Subcutaneous abdominal adipose tissue (tissue), 5 donors: ENCODE results near the gene SCN5A.

ENCODE experiments used
- H3K27ac ChIP-seq: one replicate; pipeline ENCODE4 v1.7.0; 2013; ENCODE audit warnings: low read depth, mild to moderate bottlenecking, inconsistent platforms, low read length, moderate library complexity
- H3K27me3 ChIP-seq, 5 donors: one replicate each; pipeline ENCODE4 v1.7.0; 2013; ENCODE audit warnings: low read length in 5 of 5, inconsistent platforms in 1 of 5; ENCODE audit not compliant: control insufficient read depth in 5 of 5, insufficient read depth in 4 of 5
- H3K36me3 ChIP-seq, 5 donors: one replicate each; pipeline ENCODE4 v1.7.0; 2013; ENCODE audit warnings: low read length in 5 of 5; ENCODE audit not compliant: control insufficient read depth in 5 of 5, insufficient read depth in 5 of 5
- H3K4me1 ChIP-seq, 5 donors: one replicate each; pipeline ENCODE4 v1.7.0; 2013; ENCODE audit warnings: low read length in 5 of 5, mild to moderate bottlenecking in 3 of 5, moderate library complexity in 1 of 5; ENCODE audit not compliant: control insufficient read depth in 5 of 5, insufficient read depth in 5 of 5
- H3K4me3 ChIP-seq, 5 donors: one replicate each; pipeline ENCODE4 v1.7.0; 2013; ENCODE audit warnings: low read length in 5 of 5, low read depth in 1 of 5
- H3K9ac ChIP-seq, 5 donors: one replicate each; pipeline ENCODE4 v1.7.0; 2013; ENCODE audit warnings: low read length in 5 of 5, mild to moderate bottlenecking in 4 of 5, moderate library complexity in 3 of 5
- H3K9me3 ChIP-seq, 5 donors: one replicate each; pipeline ENCODE4 v1.7.0; 2013; ENCODE audit warnings: low read length in 5 of 5; ENCODE audit not compliant: control insufficient read depth in 5 of 5
- donor health status: healthy.
- donor health status: healthy.
- donor health status: healthy.
- donor health status: healthy.
- donor health status: healthy.

The SCN5A gene

DNA sequence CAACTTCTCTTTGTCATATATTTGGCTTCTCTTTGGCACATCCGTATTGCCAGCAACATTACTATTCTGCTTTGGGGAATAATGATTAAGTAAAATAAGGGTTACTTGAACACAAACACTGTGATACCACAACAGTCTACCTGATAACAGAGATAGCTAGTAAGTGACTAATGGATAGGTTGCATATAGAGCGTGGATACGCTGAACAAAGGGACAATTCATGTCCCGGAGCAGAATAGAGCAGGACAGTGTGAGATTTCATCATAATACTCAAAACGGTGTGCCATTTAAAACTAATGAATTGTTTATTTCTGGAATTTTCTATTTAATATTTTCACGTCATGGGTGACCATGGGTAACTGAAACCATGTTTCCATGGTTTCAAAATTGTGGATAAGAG is 54.1 kb downstream of the SCN5A start:
- Histone ChIP-seq H3K36me3 (no peaks in the 10 kb centered on the region), H3K27ac (no peak overlapping the region), H3K9ac (no peak overlapping the region), H3K4me1 (no peaks in the 10 kb centered on the region), H3K4me3 (no peak overlapping the region), H3K9me3 (no peaks in the 10 kb centered on the region), H3K27me3 (peaks cover 0 to 3% (median 0%) of the 10 kb centered on the region in 5 donors)

DNA sequence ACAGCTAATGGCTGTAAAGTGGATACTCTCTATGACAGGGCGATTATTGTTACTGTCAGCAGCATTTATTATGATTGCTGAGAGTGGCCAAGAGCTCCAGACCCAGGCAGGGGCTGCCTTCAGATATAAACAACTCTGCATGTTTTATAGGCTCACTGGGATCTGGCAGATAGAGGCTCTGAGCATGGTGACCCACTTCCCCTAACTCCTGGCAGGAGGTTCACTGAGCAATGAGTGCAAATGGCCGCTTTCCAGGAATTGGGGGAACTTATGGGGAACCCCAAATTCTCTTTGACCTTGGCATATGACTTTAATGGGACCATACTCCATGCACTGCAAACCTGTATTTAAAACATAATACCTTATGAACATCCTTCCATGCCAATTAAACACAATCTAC is 59.0 kb downstream of the SCN5A start:
- no peak overlapping the region for H3K9ac ChIP-seq
- no peaks in the 10 kb centered on the region for H3K9me3 ChIP-seq
- H3K4me1 ChIP-seq = no peaks in the 10 kb centered on the region
- no peak overlapping the region for H3K27ac ChIP-seq
- no peaks in the 10 kb centered on the region for H3K36me3 ChIP-seq
- peaks cover 0 to 4% (median 0%) of the 10 kb centered on the region in 5 donors for H3K27me3 ChIP-seq
- no peak overlapping the region for H3K4me3 ChIP-seq

DNA sequence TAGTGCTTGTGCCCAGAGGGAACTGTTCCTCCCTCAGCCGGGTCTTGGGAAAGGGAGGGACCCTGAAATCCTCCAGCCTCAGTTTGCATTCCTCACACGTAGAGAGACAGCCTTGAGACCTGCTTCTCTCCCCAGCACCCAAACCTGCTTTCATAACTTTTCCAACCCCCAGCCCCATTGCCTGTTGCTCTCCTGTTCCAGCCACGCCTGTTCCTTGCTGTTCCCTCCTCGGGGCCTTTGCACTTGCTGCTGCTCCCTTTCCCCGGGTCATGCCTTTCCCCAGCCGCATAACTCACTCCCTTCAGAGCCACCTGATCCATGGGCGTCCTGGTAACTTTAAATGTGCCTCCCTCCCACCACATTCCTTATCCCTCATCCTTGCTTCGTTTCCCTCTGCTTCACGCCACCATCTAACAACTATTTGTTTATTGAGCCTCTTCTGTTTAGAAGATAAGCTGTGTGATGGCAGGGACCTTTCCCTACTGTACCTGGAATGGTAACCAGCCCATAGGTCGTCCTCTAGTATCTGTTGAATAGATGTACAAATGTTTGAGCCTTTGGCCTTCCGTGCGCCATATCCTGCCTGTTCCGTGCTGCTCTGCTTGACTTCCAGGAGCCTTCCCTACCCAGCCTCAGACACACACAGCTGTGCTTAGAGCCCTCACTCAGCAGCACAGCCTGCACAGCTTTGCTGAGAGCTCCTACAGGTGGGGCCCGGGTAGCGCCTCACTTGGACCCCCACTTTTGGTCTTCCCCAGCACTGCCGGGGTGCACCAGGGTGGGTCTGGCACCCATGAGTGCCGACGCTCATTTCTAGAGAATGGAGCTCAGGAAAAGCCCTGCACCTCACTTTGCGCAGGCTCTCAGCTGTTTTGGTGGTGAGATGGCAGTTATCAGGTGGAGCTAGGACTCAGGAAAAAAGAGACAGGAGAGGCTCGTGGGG is 60.2 kb downstream of the SCN5A start:
- H3K27me3 ChIP-seq = peaks cover 0 to 4% (median 0%) of the 10 kb centered on the region in 5 donors

DNA sequence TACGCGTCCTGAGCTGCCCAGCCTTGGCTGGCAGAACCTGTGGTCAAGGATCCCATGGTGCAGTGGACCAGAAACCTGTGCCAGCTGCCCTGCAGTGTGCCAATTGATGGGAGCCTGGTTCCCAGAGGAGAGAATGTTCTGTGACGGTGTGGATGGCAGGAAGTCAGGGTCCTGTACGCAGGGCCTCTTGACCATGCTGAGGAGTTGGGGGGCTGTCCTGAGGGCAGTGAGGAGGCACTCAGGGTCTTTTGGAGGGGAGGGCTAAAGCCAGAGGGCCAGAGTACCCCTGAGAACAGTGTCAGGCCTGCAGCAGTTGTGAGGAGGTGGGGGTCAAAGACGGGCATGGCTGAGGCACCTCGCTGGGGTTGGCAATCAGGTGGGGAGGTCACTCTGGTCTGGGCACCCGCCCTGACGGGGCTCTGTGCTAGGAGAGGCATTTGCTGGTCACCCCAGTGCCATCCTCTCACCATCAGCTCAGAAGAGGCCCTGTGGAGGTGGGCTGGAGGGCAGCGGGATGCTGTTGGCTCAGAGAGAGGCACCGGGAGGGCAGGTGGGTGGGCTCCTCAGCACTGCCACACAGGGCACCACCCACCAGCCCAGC is 61.0 kb downstream of the SCN5A start:
- H3K27ac ChIP-seq = no peak overlapping the region
- no peaks in the 10 kb centered on the region for H3K4me1 ChIP-seq

More for the DNA sequence above, 60.2 kb downstream of the SCN5A start:
- Histone ChIP-seq H3K36me3 (no peaks in the 10 kb centered on the region), H3K4me3 (no peak overlapping the region), H3K4me1 (no peaks in the 10 kb centered on the region), H3K27ac (no peak overlapping the region), H3K9me3 (no peaks in the 10 kb centered on the region), H3K9ac (no peak overlapping the region)

DNA sequence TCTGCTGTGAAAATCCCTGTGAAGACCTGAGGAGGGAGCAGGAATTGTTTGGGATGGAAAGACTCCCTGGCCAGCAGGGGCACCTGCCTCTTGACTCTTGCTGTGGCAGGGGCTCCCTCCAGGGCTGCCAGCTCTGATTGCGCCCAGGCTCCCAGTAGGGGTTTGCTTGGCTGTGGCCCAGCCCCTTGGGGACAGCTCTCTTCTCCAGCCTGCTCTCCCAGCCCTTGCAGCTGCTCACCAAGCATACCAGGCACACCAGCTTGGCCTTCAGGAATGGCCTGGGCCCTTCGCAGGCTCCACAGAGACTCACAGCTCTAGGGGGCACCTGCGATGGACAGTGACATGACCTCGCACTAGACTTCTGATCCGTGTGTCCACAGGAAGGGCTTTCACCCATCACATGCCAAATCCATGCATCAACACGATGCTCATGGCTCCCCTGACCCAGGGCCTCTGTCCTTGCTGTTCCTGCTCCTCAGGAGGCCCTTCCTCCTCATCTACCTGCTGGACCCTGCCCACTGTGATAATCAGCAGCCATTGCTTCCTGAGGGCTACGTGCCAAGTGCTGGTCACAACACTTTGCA is 61.8 kb downstream of the SCN5A start:
- H3K4me1 ChIP-seq = no peaks in the 10 kb centered on the region
- no peak overlapping the region for H3K9ac ChIP-seq
- H3K27ac ChIP-seq = no peak overlapping the region

More for the DNA sequence above, 61.0 kb downstream of the SCN5A start:
- Histone ChIP-seq H3K9me3 (no peaks in the 10 kb centered on the region), H3K9ac (no peak overlapping the region), H3K36me3 (no peaks in the 10 kb centered on the region), H3K4me3 (no peak overlapping the region), H3K27me3 (peaks cover 0 to 4% (median 0%) of the 10 kb centered on the region in 5 donors)

DNA sequence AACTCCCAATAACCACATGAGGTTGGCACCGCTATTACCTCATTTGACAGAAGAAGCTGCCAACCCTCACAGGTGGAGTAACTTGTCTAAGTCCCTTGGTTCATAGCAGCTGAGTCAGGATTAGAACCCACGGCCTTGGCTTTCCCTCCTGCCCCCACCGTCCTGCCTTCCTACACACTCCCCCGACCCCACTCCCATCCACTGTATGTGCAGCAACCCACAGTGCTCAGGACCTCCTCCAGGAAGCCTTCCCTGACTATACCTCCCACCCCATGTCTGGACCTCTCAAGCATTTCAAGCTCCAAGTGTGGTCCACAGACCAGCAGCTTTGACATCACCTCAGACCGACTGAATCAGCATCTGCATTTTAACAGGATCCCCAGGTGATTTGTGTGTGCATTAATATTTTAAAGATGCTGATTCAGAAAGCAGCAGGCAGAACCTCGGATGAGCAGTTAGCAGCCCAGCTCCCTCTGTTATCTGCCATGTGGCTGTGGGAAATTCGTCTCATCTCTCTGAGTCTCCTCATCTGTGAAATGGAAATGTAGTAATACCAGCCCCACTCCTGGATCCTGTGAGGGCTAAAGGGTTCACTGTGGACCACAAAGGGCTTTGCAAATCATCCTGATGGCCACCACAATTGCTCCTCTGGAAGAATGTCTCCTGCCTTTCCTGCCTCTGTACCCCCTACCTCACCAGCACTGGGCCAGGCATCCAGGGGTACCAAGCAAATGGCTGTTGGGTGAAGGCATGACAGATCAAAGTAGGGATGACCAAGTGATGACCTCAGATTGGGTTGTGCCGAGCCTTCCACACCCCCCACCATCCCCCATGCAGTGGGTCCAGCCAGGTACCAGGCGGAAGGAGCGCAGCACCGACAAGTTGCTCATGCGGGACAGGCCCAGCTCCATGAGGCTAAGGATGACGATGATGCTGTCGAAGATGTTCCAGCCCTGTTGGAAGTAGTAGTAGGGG is 62.7 kb downstream of the SCN5A start:
- H3K4me1 ChIP-seq = no peaks in the 10 kb centered on the region
- no peak overlapping the region for H3K9ac ChIP-seq
- no peaks in the 10 kb centered on the region for H3K9me3 ChIP-seq
- H3K27me3 ChIP-seq = peaks cover 0 to 4% (median 0%) of the 10 kb centered on the region in 5 donors
- H3K4me3 ChIP-seq = no peak overlapping the region
- H3K36me3 ChIP-seq = no peaks in the 10 kb centered on the region
- no peak overlapping the region for H3K27ac ChIP-seq

More for the DNA sequence above, 61.8 kb downstream of the SCN5A start:
- Histone ChIP-seq H3K4me3 (no peak overlapping the region), H3K9me3 (no peaks in the 10 kb centered on the region), H3K27me3 (peaks cover 0 to 4% (median 0%) of the 10 kb centered on the region in 5 donors), H3K36me3 (no peaks in the 10 kb centered on the region)

DNA sequence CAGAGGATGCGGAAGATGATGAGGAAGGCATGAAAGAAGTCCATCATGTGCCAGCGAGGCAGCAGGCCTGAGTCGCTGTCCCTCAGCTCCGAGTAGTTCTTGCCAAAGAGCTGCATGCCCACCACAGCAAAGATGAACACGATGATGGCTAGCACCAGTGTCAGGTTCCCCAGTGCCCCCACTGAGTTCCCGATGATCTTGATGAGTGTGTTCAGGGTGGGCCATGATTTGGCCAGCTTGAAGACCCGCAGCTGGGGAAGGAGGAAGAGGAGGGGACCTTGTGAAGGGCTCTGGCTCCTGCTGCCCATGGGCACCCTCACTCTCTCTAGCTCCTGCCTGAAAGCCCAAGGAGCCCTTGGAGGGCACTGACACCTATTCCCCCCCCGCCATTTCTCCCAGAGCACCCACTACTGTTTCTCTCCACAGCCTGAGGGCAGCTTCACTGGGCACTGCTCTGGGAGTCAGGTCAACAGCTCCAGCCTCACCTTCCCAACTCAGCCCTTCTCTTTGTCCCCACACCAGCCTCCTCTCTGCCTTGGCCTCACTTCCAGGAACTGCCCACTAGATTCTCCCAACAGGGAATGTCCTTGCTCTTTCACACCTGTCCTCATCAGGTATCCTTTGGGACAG is 63.6 kb downstream of the SCN5A start:
- H3K4me1 ChIP-seq = no peaks in the 10 kb centered on the region

DNA sequence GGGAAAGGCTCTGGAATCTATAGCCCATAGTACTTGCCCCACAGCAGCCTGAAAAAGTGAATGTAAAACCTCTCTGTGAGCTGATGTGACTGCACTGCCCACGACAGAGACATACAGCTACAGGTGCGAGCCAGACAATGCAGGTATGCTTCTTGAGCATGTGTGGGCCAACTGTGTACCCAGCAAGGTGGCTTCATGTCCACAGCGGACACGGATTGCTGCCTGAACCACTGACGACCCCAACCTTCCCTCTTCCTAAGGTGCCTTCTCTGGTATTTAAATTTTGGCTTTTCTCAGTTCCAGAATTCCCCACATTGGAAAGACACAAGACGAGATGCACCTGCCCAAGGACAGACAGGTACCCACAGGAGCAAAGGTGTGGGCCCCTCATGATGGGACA is 65.8 kb downstream of the SCN5A start:
- peaks cover 0 to 2% (median 0%) of the 10 kb centered on the region in 5 donors for H3K27me3 ChIP-seq
- H3K4me3 ChIP-seq = no peak overlapping the region
- H3K9ac ChIP-seq = no peak overlapping the region
- no peak overlapping the region for H3K27ac ChIP-seq
- H3K36me3 ChIP-seq = no peaks in the 10 kb centered on the region
- no peaks in the 10 kb centered on the region for H3K9me3 ChIP-seq
- H3K4me1 ChIP-seq = peaks cover 0 to 8% (median 0%) of the 10 kb centered on the region in 5 donors

More for the DNA sequence above, 63.6 kb downstream of the SCN5A start:
- Histone ChIP-seq H3K36me3 (no peaks in the 10 kb centered on the region), H3K9ac (no peak overlapping the region), H3K27ac (no peak overlapping the region), H3K27me3 (peaks cover 0 to 4% (median 0%) of the 10 kb centered on the region in 5 donors), H3K4me3 (no peak overlapping the region), H3K9me3 (no peaks in the 10 kb centered on the region)
